Trophoblast cell (in vitro differentiated cells and primary cell): Measurements from ENCODE around the gene UBAC2.

Experiments used
- DNase-seq, 2 donors: peaks; one replicate each; pipeline ENCODE4 v3.0.0-alpha.2; 2016
- H2AFZ ChIP-seq: 2 replicates; pipeline ENCODE4 v1.6.1; 2013; ENCODE audit warnings: low read length, moderate library complexity, mild to moderate bottlenecking; ENCODE audit not compliant: insufficient read depth, poor library complexity
- H2AK5ac ChIP-seq: 2 replicates; pipeline ENCODE4 v1.6.1; 2013; ENCODE audit warnings: mild to moderate bottlenecking, low read length
- H2BK120ac ChIP-seq: 2 replicates; pipeline ENCODE4 v1.6.1; 2013; ENCODE audit warnings: low read length, mild to moderate bottlenecking, moderate library complexity; ENCODE audit not compliant: insufficient read depth, poor library complexity
- H2BK12ac ChIP-seq: 2 replicates; pipeline ENCODE4 v1.6.1; 2013; ENCODE audit warnings: mild to moderate bottlenecking, low read length, moderate library complexity
- H2BK5ac ChIP-seq: 2 replicates; pipeline ENCODE4 v1.6.1; 2013; ENCODE audit warnings: low read length, low read depth, moderate library complexity, mild to moderate bottlenecking; ENCODE audit not compliant: poor library complexity
- H3K14ac ChIP-seq: 2 replicates; pipeline ENCODE4 v1.6.1; 2013; ENCODE audit warnings: mild to moderate bottlenecking, low read length
- H3K18ac ChIP-seq: 2 replicates; pipeline ENCODE4 v1.6.1; 2013; ENCODE audit warnings: mild to moderate bottlenecking, low read length
- H3K23ac ChIP-seq: 2 replicates; pipeline ENCODE4 v1.6.1; 2013; ENCODE audit warnings: low read length
- H3K27ac ChIP-seq: 2 replicates; pipeline ENCODE4 v1.5.1; 2013; ENCODE audit warnings: low read depth, mild to moderate bottlenecking, inconsistent platforms, low read length, moderate library complexity
- H3K27me3 ChIP-seq: 2 replicates; pipeline ENCODE4 v1.6.1; 2013; ENCODE audit warnings: inconsistent platforms, mild to moderate bottlenecking, low read length, moderate library complexity; ENCODE audit not compliant: insufficient read depth
- H3K36me3 ChIP-seq, 2 experiments: 1 replicate in 1 of 2; 2 replicates in 1 of 2; pipeline ENCODE4 v1.6.1; 2013; ENCODE audit warnings: low read length in 2 of 2, mild to moderate bottlenecking in 2 of 2, moderate library complexity in 1 of 2; ENCODE audit not compliant: insufficient read depth in 2 of 2, control insufficient read depth in 1 of 2
- H3K4ac ChIP-seq: 2 replicates; pipeline ENCODE4 v1.6.1; 2013; ENCODE audit warnings: low read depth, mild to moderate bottlenecking, low read length, moderate library complexity
- H3K4me1 ChIP-seq, 2 experiments: 1 replicate in 1 of 2; 2 replicates in 1 of 2; pipeline ENCODE4 v1.6.1; 2013; ENCODE audit warnings: low read length in 2 of 2, mild to moderate bottlenecking in 2 of 2, moderate library complexity in 1 of 2; ENCODE audit not compliant: insufficient read depth in 2 of 2, control insufficient read depth in 1 of 2
- H3K4me2 ChIP-seq: 2 replicates; pipeline ENCODE4 v1.6.1; 2013; ENCODE audit warnings: inconsistent platforms, mild to moderate bottlenecking, low read length, moderate library complexity
- H3K4me3 ChIP-seq: 2 replicates; pipeline ENCODE4 v1.5.1; 2013; ENCODE audit warnings: mild to moderate bottlenecking, low read depth, low read length, inconsistent platforms
- H3K79me1 ChIP-seq: one replicate; pipeline ENCODE4 v1.6.1; 2013; ENCODE audit warnings: low read length
- H3K79me2 ChIP-seq: 2 replicates; pipeline ENCODE4 v1.6.1; 2013; ENCODE audit warnings: low read length, mild to moderate bottlenecking; ENCODE audit not compliant: control insufficient read depth, insufficient read depth, poor library complexity
- H3K9ac ChIP-seq: 2 replicates; pipeline ENCODE4 v1.6.1; 2013; ENCODE audit warnings: mild to moderate bottlenecking, low read length
- H3K9me3 ChIP-seq: 2 replicates; pipeline ENCODE4 v1.6.1; 2013; ENCODE audit warnings: low read depth, mild to moderate bottlenecking, control low read depth, inconsistent platforms, low read length; ENCODE audit not compliant: insufficient read depth
- H4K12ac ChIP-seq: 2 replicates; pipeline ENCODE4 v1.6.1; 2013; ENCODE audit warnings: low read depth, mild to moderate bottlenecking, low read length, moderate library complexity
- H4K8ac ChIP-seq: 2 replicates; pipeline ENCODE4 v1.6.1; 2013; ENCODE audit warnings: low read depth, mild to moderate bottlenecking, low read length, moderate library complexity
- H4K91ac ChIP-seq: one replicate; pipeline ENCODE4 v1.6.1; 2013; ENCODE audit warnings: low read depth, mild to moderate bottlenecking, low read length, moderate library complexity
- WGBS: extraction: QIAGEN DNeasy Blood & Tissue Kit; methylation state at CpG from one replicate; pipeline ENCODE4 v1.1.7; 2013; ENCODE audit warnings: missing lambda C conversion rate; ENCODE audit not compliant: insufficient read length, insufficient coverage; ENCODE audit errors: extremely low coverage; 5-methylcytosine and 5-hydroxymethylcytosine counted together

Gene UBAC2

DNA sequence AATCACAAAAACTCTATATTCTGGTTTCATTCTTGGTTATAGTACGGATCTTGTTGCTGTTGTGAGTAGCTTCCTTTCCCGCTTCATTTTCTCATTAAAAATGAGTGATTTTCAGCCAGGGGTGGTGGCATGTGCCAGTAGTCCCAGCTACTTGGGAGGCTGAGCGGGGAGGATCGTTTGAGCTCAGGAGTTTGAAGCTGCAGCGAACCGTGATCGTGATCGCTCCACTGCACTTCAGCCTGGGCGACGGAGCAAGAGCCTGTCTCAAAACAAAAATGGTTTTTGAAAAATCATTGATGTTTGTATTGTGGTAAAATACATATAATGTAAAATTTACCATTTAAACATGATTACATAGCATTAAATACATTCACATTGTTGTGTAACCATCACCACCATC, 229.0 kb downstream of the UBAC2 start:
- Histone ChIP-seq H3K27ac (no peak overlapping the region), H3K4ac (no peak overlapping the region), H3K4me3 (no peak overlapping the region), H3K23ac (no peak overlapping the region), H3K36me3 (no peaks in the 10 kb centered on the region), H2BK120ac (no peak overlapping the region), H3K9me3 (peaks cover 2% of the 10 kb centered on the region), H3K79me2 (no peaks in the 10 kb centered on the region), H4K91ac (no peak overlapping the region), H3K9ac (no peak overlapping the region), H2BK5ac (no peak overlapping the region), H4K8ac (no peak overlapping the region), H2BK12ac (no peak overlapping the region), H3K27me3 (no peaks in the 10 kb centered on the region), H2AK5ac (no peak overlapping the region), H3K4me2 (no peak overlapping the region), H2AFZ (no peak overlapping the region), H4K12ac (no peak overlapping the region), H3K4me1 (peaks cover 7 to 10% of the 10 kb centered on the region in 2 experiments), H3K18ac (no peak overlapping the region), H3K14ac (no peak overlapping the region), H3K79me1 (peaks cover 2% of the 10 kb centered on the region)
- WGBS, result no CpG with 5 or more reads among the region's 10 CpGs
- DNase-seq, result no peak

DNA sequence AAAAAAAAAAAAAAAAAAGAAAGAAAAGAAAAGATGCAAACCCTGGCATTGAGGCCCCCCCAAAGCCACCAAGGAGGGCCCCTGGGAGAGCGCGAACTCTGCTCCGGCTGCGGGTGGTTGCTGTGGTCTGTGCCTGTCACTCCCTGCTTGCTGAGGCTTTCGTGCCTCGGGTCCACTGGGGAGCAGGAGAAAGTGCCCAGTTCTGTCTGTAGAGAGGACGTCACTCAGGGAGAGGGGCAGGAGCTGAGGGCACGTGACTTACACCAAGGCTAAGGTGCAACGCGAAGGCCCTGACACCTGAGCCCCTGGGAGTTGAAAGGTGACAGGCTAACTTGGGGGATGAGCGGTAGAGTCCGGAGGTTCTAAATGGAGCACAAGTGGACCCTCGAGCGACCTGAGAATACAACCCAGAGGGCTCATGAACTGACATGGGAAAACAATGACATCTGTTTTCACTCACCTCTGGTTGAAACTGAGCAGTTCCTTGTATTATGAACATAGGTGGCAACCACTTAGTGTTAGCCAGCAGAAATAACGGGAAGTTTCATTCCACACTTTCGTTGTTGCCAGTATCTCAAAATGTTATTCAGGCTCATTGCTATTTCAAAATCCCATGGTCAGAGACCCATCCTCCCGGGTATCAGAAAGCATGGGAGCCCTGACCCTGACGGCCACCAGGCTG, 231.4 kb downstream of the UBAC2 start:
- no peak overlapping the region for H4K12ac ChIP-seq
- no CpG with 5 or more reads among the region's 18 CpGs for WGBS

DNA sequence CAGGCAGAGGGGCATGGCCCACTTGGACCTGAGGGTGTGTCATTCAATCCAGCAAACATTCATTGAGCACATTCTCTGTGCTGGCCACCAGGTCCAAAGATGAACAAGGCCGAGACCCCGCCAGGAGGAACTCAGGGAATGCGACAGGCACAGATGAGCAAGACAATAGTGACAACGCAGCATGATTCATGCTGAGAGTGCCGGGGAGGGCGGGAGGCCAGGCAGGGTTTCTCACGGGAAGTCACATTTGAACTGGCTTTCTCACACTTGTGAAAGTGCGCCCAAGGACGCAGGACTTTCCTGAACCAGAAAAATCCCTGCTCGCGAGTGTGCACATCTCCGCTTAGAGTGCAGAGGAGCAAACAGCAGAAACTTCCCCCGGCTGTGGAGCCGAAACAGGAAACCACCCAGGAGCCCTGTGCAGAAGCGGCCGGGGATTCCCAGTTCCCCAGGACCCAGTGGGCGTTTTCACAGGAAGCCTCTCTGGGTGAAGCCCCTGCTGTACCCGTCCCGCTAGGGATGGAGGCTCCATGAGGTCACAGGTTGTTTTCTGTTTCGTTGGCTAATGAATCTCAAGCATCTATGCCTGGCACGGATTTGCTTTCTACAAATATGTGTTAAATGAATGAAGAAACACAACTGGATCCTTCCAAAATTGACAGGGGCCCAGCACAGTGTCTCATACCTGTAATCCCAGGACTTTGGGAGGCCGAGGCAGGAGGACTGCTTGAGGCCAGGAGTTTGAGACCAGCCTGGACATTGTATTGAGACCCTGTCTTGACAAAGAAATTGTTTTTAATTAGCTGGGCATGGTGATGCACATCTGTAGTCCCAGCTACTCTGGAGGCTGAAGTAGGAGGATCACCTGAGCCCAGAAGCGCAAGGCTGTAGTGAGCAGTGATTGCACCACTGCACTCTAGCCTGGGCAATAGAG, 232.2 kb downstream of the UBAC2 start:
- no peak overlapping the region for H2AFZ ChIP-seq
- no CpG with 5 or more reads among the region's 23 CpGs for WGBS
- DNase-seq, result peak; percentile 76 to 82

More for the DNA sequence above, 231.4 kb downstream of the UBAC2 start:
- Histone ChIP-seq H4K8ac (no peak overlapping the region), H3K79me1 (peaks cover 2% of the 10 kb centered on the region), H2AFZ (no peak overlapping the region), H2BK5ac (no peak overlapping the region), H3K4me2 (peak overlapping the region; percentile 45), H2BK120ac (no peak overlapping the region), H3K9ac (no peak overlapping the region), H3K4ac (no peak overlapping the region), H3K79me2 (no peaks in the 10 kb centered on the region), H3K18ac (no peak overlapping the region), H3K27me3 (no peaks in the 10 kb centered on the region), H3K14ac (no peak overlapping the region), H3K36me3 (no peaks in the 10 kb centered on the region), H3K9me3 (peaks cover 2% of the 10 kb centered on the region), H3K27ac (no peak overlapping the region), H3K4me1 (peaks cover 7 to 12% of the 10 kb centered on the region in 2 experiments), H2BK12ac (no peak overlapping the region), H3K4me3 (no peak overlapping the region), H4K91ac (no peak overlapping the region), H2AK5ac (no peak overlapping the region), H3K23ac (no peak overlapping the region)
- DNase-seq, result no peak

DNA sequence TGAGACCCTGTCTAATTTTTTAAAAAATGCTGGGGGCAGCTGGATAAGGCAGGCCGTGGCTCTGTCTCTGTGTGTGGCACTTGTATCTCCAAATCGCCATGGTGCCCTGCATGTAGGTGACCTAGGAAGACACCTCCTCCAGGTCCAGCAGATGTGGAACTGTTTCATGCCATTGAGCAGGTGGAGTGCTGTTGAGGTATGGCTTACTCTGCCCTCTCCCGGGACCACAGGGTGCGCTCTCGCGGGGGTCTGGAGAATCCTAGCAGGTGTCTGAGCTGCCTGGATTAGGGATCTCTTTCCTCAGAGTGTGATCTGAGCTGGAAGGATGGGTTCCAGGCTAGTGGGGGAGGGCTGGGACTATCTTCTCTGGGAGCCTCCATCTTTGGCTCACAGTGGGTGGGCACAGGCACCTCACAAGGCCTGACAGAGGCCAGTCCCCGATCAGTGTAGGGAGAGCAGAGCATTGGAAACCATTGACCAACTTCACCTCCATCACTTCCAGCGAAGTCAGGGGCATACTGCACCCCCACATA, 233.0 kb downstream of the UBAC2 start:
- WGBS, result no CpG with 5 or more reads among the region's 8 CpGs
- Histone ChIP-seq H3K4ac (no peak overlapping the region), H4K12ac (no peak overlapping the region), H3K9ac (no peak overlapping the region), H3K79me2 (no peaks in the 10 kb centered on the region), H3K4me3 (no peak overlapping the region), H2AFZ (no peak overlapping the region), H3K14ac (no peak overlapping the region), H3K27me3 (no peaks in the 10 kb centered on the region), H3K4me1 (peaks cover 7 to 12% of the 10 kb centered on the region in 2 experiments), H4K8ac (no peak overlapping the region), H4K91ac (no peak overlapping the region), H3K4me2 (no peak overlapping the region), H2AK5ac (no peak overlapping the region), H3K27ac (no peak overlapping the region), H3K36me3 (no peaks in the 10 kb centered on the region), H3K9me3 (peaks cover 2% of the 10 kb centered on the region), H3K23ac (no peak overlapping the region), H3K18ac (no peak overlapping the region), H2BK12ac (no peak overlapping the region), H2BK5ac (no peak overlapping the region), H3K79me1 (peaks cover 2% of the 10 kb centered on the region), H2BK120ac (no peak overlapping the region)
- DNase-seq, result no peak

More for the DNA sequence above, 232.2 kb downstream of the UBAC2 start:
- H3K79me1 ChIP-seq, result peaks cover 2% of the 10 kb centered on the region
- H2BK120ac ChIP-seq, result no peak overlapping the region
- H4K91ac ChIP-seq, result no peak overlapping the region
- H3K27ac ChIP-seq, result no peak overlapping the region
- no peak overlapping the region for H2BK12ac ChIP-seq
- H3K23ac ChIP-seq, result no peak overlapping the region
- H4K12ac ChIP-seq, result no peak overlapping the region
- H3K18ac ChIP-seq, result no peak overlapping the region
- peaks cover 2% of the 10 kb centered on the region for H3K9me3 ChIP-seq
- no peak overlapping the region for H2AK5ac ChIP-seq
- H3K9ac ChIP-seq, result no peak overlapping the region
- H2BK5ac ChIP-seq, result no peak overlapping the region
- no peaks in the 10 kb centered on the region for H3K36me3 ChIP-seq
- H3K4ac ChIP-seq, result no peak overlapping the region
- H3K4me2 ChIP-seq, result peak overlapping the region; percentile 45
- H3K79me2 ChIP-seq, result no peaks in the 10 kb centered on the region
- H3K14ac ChIP-seq, result no peak overlapping the region
- no peak overlapping the region for H3K4me3 ChIP-seq
- no peak overlapping the region for H4K8ac ChIP-seq
- H3K4me1 ChIP-seq, result peaks cover 7 to 12% of the 10 kb centered on the region in 2 experiments
- no peaks in the 10 kb centered on the region for H3K27me3 ChIP-seq
